Stimulated activated memory B cell treated with anti-CD40 and anti-IgM and Interleukin-4, amounts not matched to agents 10 μg/mL and 1 μg/mL and 100 μg/mL, for 72 hours (primary cell): ENCODE results near the gene WFIKKN1.

Experiments used
- ATAC-seq: fragments of 150-1000 bp; cut with Tn5 transposase; 2 replicates; pipeline ENCODE4 v1.10.0; 2021
- H3K27ac Mint-ChIP-seq: one replicate; pipeline ENCODE4 v1.8.0; 2022; ENCODE audit warnings: mild to moderate bottlenecking, mixed read lengths
- H3K27me3 Mint-ChIP-seq: one replicate; pipeline ENCODE4 v1.8.0; 2022; ENCODE audit warnings: mixed read lengths
- H3K36me3 Mint-ChIP-seq: one replicate; pipeline ENCODE4 v1.8.0; 2022; ENCODE audit warnings: mixed read lengths
- H3K4me1 Mint-ChIP-seq: one replicate; pipeline ENCODE4 v1.8.0; 2022; ENCODE audit warnings: mixed read lengths
- H3K4me3 Mint-ChIP-seq: one replicate; pipeline ENCODE4 v1.8.0; 2022; ENCODE audit warnings: mild to moderate bottlenecking, moderate library complexity, mixed read lengths
- H3K9me3 Mint-ChIP-seq: one replicate; pipeline ENCODE4 v1.8.0; 2022; ENCODE audit warnings: mixed read lengths

WFIKKN1 gene

GRCh38 chr16:636206-637080 lies 5.7 kb downstream of the WFIKKN1 start, which contains the start of gene METTL26:
Gene METTL26, minus strand, starts transcription at chr16:636305. Its CDS starts 15 bp downstream, at chr16:636290.
- no peaks in the 10 kb centered on the region for H3K36me3 Mint-ChIP-seq
- H3K27me3 Mint-ChIP-seq, result no peaks in the 10 kb centered on the region
- peaks cover 55% of the 10 kb centered on the region for H3K4me1 Mint-ChIP-seq
- H3K4me3 Mint-ChIP-seq, result peak within 1 kb of the TSS; percentile 97
- H3K9me3 Mint-ChIP-seq, result no peaks in the 10 kb centered on the region
- ATAC-seq, result peak; percentile 89
- peak within 1 kb of the TSS; percentile 92 for H3K27ac Mint-ChIP-seq

GRCh38 chr16:637081-638018 lies 6.6 kb downstream of the WFIKKN1 start:
- H3K27me3 Mint-ChIP-seq, result no peaks in the 10 kb centered on the region
- H3K36me3 Mint-ChIP-seq, result no peaks in the 10 kb centered on the region
- H3K9me3 Mint-ChIP-seq, result no peaks in the 10 kb centered on the region
- H3K4me1 Mint-ChIP-seq, result peaks cover 52% of the 10 kb centered on the region
- ATAC-seq, result peak; percentile 74
- peak overlapping the region; percentile 92 for H3K27ac Mint-ChIP-seq
- peak overlapping the region; percentile 97 for H3K4me3 Mint-ChIP-seq

- Mint-ChIP-seq H3K9me3 (no peaks in the 10 kb centered on the region), H3K27me3 (no peaks in the 10 kb centered on the region), H3K4me1 (peaks cover 59% of the 10 kb centered on the region), H3K36me3 (no peaks in the 10 kb centered on the region), H3K4me3 (no peak overlapping the region), H3K27ac (no peak overlapping the region)
- ATAC-seq, result no peak
Observed at GRCh38 chr16:638034-638543, 7.3 kb downstream of the WFIKKN1 start.

- peaks cover under 1% of the 10 kb centered on the region for H3K36me3 Mint-ChIP-seq
- no peaks in the 10 kb centered on the region for H3K9me3 Mint-ChIP-seq
- peak overlapping the region; percentile 46 for H3K27ac Mint-ChIP-seq
- no peak overlapping the region for H3K4me3 Mint-ChIP-seq
- ATAC-seq, result no peak
- H3K4me1 Mint-ChIP-seq, result peaks cover 66% of the 10 kb centered on the region
- no peaks in the 10 kb centered on the region for H3K27me3 Mint-ChIP-seq
Observed at GRCh38 chr16:638836-639235, 8.1 kb downstream of the WFIKKN1 start.

DNA sequence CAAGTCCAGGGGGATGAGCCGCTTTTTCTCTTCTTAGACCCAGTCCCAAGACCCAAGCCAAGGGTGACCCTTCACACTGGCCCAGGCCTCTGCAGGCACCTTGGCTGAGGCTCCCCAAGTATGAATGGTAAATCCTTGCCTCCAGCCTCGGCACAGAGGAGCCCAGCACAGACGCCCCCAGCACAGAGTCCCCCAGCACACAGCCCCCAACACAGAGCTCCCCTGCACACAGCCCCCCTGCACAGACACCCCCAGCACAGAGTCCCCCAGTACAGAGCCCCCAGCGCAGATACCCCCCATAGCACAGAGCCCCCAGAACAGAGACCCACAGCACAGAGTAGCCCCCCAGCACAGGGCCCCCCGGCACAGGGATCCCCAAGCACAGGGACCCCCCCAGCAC lies 9.8 kb downstream of the WFIKKN1 start:
- no peak for ATAC-seq
- peaks cover 11% of the 10 kb centered on the region for H3K36me3 Mint-ChIP-seq
- H3K4me3 Mint-ChIP-seq, result peak overlapping the region; percentile 72
- H3K4me1 Mint-ChIP-seq, result peaks cover 72% of the 10 kb centered on the region
- no peaks in the 10 kb centered on the region for H3K27me3 Mint-ChIP-seq
- peak overlapping the region; percentile 66 for H3K27ac Mint-ChIP-seq
- no peaks in the 10 kb centered on the region for H3K9me3 Mint-ChIP-seq

GRCh38 chr16:641326-642188 lies 10.8 kb downstream of the WFIKKN1 start, which contains the start of gene MCRIP2:
Gene MCRIP2, plus strand, starts transcription at chr16:641828. Its CDS starts 164 bp downstream, at chr16:641992.
- peak within 1 kb of the TSS; percentile 81 for H3K27ac Mint-ChIP-seq

GRCh38 chr16:642189-643049 lies 11.6 kb downstream of the WFIKKN1 start:
- peak overlapping the region; percentile 82 for H3K4me3 Mint-ChIP-seq
- ATAC-seq, result peak; percentile 74
- no peaks in the 10 kb centered on the region for H3K27me3 Mint-ChIP-seq
- H3K9me3 Mint-ChIP-seq, result no peaks in the 10 kb centered on the region
- peaks cover 11% of the 10 kb centered on the region for H3K36me3 Mint-ChIP-seq
- peaks cover 81% of the 10 kb centered on the region for H3K4me1 Mint-ChIP-seq
- H3K27ac Mint-ChIP-seq, result peak overlapping the region; percentile 81

More at GRCh38 chr16:641326-642188, 10.8 kb downstream of the WFIKKN1 start, which contains the start of gene MCRIP2:
- H3K4me1 Mint-ChIP-seq, result peaks cover 77% of the 10 kb centered on the region
- H3K36me3 Mint-ChIP-seq, result peaks cover 11% of the 10 kb centered on the region
- no peaks in the 10 kb centered on the region for H3K9me3 Mint-ChIP-seq
- peak within 1 kb of the TSS; percentile 82 for H3K4me3 Mint-ChIP-seq
- peak; percentile 70 for ATAC-seq
- no peaks in the 10 kb centered on the region for H3K27me3 Mint-ChIP-seq

GRCh38 chr16:643050-643368 lies 12.2 kb downstream of the WFIKKN1 start:
- Mint-ChIP-seq H3K27ac (peak overlapping the region; percentile 81), H3K4me3 (peak overlapping the region; percentile 82), H3K9me3 (no peaks in the 10 kb centered on the region), H3K27me3 (no peaks in the 10 kb centered on the region), H3K36me3 (peaks cover 11% of the 10 kb centered on the region), H3K4me1 (peaks cover 81% of the 10 kb centered on the region)
- ATAC-seq, result no peak

DNA sequence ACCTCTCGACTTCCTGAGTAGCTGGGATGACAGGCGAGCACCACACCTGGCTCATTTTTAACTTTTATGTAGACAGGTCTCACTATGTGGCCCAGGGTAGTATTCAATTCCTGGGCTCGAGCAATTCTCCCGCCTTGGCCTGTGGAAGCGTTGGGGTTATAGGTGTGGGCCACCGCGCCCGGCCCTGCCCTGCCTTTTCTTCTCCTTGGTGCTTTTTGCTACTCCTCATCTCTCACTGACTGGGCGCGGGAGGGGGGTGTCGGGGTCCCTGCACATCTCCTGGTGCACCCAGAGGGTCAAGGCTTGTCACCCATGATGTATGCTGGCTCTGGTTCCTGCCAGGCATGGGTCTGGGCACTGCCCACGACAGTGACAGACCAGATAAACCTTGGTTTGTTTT lies 13.8 kb downstream of the WFIKKN1 start:
- H3K27ac Mint-ChIP-seq, result peak overlapping the region; percentile 81
- H3K9me3 Mint-ChIP-seq, result no peaks in the 10 kb centered on the region
- no peaks in the 10 kb centered on the region for H3K27me3 Mint-ChIP-seq
- ATAC-seq, result no peak
- H3K4me1 Mint-ChIP-seq, result peaks cover 72% of the 10 kb centered on the region
- H3K36me3 Mint-ChIP-seq, result peaks cover 11% of the 10 kb centered on the region
- H3K4me3 Mint-ChIP-seq, result peak overlapping the region; percentile 63

GRCh38 chr16:645852-646678 lies 15.3 kb downstream of the WFIKKN1 start:
- ATAC-seq, result no peak
- H3K27ac Mint-ChIP-seq, result no peak overlapping the region
- peaks cover 67% of the 10 kb centered on the region for H3K4me1 Mint-ChIP-seq
- H3K4me3 Mint-ChIP-seq, result no peak overlapping the region
- peaks cover 11% of the 10 kb centered on the region for H3K36me3 Mint-ChIP-seq
- no peaks in the 10 kb centered on the region for H3K9me3 Mint-ChIP-seq
- no peaks in the 10 kb centered on the region for H3K27me3 Mint-ChIP-seq

DNA sequence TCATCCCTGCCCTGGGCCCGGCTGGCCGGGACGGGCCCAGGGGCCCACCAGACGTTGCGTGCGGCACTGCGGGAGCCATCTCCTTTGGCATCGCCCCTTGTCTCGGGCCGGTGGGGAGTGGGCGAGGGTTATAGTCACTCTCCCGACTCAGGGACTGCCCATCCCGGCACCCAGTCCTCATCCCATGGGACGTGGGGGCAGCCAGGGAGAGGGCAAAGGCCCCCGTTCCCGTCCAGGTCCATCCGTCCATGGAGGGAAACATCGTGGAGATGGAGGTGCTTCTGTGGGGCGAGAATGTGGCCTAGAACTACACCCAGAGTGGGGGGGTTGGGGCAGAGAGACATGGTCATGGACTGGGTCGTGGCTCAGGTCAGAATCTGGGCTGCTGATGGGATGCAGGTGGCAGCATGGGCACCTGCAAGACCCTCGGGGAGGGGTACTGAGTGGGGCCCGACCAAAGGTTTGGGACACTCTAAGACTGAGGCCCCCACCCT lies 15.9 kb downstream of the WFIKKN1 start:
- Mint-ChIP-seq H3K27me3 (no peaks in the 10 kb centered on the region), H3K36me3 (peaks cover 11% of the 10 kb centered on the region), H3K4me3 (peak overlapping the region; percentile 52), H3K4me1 (peaks cover 67% of the 10 kb centered on the region), H3K9me3 (no peaks in the 10 kb centered on the region), H3K27ac (peak overlapping the region; percentile 51)
- no peak for ATAC-seq

GRCh38 chr16:647173-647902 lies 16.6 kb downstream of the WFIKKN1 start:
- peaks cover 67% of the 10 kb centered on the region for H3K4me1 Mint-ChIP-seq
- peaks cover 11% of the 10 kb centered on the region for H3K36me3 Mint-ChIP-seq
- no peak for ATAC-seq
- peak overlapping the region; percentile 51 for H3K27ac Mint-ChIP-seq
- H3K9me3 Mint-ChIP-seq, result no peaks in the 10 kb centered on the region
- no peaks in the 10 kb centered on the region for H3K27me3 Mint-ChIP-seq
- H3K4me3 Mint-ChIP-seq, result peak overlapping the region; percentile 52
